Stimulated activated CD8-positive, alpha-beta memory T cell treated with anti-CD3 and anti-CD28 coated beads, Interleukin-15, amount 100 ng/mL, for 48 hours (primary cell): ENCODE measurements around the gene ATP23.
A peak's percentile ranks its signal among the peaks of the same experiment; 100 is the strongest.

ENCODE experiments used
- DNase-seq, 2 donors: peaks; one replicate each; pipeline ENCODE4 v3.0.0-alpha.2; 2020; ENCODE audit warnings: low read depth in 2 of 2

The ATP23 gene

GRCh38 chr12:57941165-57941894 is at the start of gene ATP23:
TSS of gene ATP23 (plus strand) at chr12:57941567. CDS start at chr12:57941702, 135 bp downstream.
- peak; percentile 76 to 78 for DNase-seq

GRCh38 chr12:57892232-57892972 is 49.0 kb upstream of the ATP23 start:
- DNase-seq = no peak

- no peak for DNase-seq
Measured at GRCh38 chr12:57893431-57894353, 47.7 kb upstream of the ATP23 start.

- no peak for DNase-seq
Measured at GRCh38 chr12:57894399-57895292, 46.7 kb upstream of the ATP23 start.

GRCh38 chr12:57895389-57896114 is 45.8 kb upstream of the ATP23 start:
- no peak for DNase-seq

- DNase-seq = no peak
Measured at GRCh38 chr12:57896115-57896433, 45.3 kb upstream of the ATP23 start.

- no peak for DNase-seq
Measured at GRCh38 chr12:57896434-57897201, 44.7 kb upstream of the ATP23 start.

GRCh38 chr12:57897286-57897974 is 43.9 kb upstream of the ATP23 start:
- DNase-seq = no peak

- no peak for DNase-seq
Measured at GRCh38 chr12:57898308-57898970, 42.9 kb upstream of the ATP23 start.

GRCh38 chr12:57899010-57899662 is 42.2 kb upstream of the ATP23 start:
- peak; percentile 73 to 79 for DNase-seq

- DNase-seq = no peak
Measured at GRCh38 chr12:57902478-57902969, 38.8 kb upstream of the ATP23 start.

- no peak for DNase-seq
Measured at GRCh38 chr12:57904426-57904825, 36.9 kb upstream of the ATP23 start.

GRCh38 chr12:57904848-57905811 is 36.2 kb upstream of the ATP23 start:
- DNase-seq = peak; percentile 55 to 69

GRCh38 chr12:57905812-57906475 is 35.4 kb upstream of the ATP23 start:
- no peak for DNase-seq

- DNase-seq = no peak
Measured at GRCh38 chr12:57906821-57907220, 34.5 kb upstream of the ATP23 start.

- DNase-seq = no peak
Measured at GRCh38 chr12:57907281-57907680, 34.1 kb upstream of the ATP23 start.
